GM12864 (cell line): ENCODE results near the gene HOXC11.

ENCODE experiments used
- DNase-seq: peaks from one replicate; pipeline ENCODE4 v3.0.0-alpha.2; 2011; ENCODE audit warnings: low read depth
- H3K4me3 ChIP-seq: 2 replicates; pipeline ENCODE4 v1.5.1; 2011; ENCODE audit warnings: mild to moderate bottlenecking, low read depth, low read length, control low read depth
- CTCF ChIP-seq: IDR thresholded peaks from 2 replicates; pipeline ENCODE4 v1.5.1; 2011; ENCODE audit warnings: low read depth, mild to moderate bottlenecking, moderate library complexity, low read length, control low read depth, inconsistent platforms; ENCODE audit errors: missing control alignments

The HOXC11 gene

DNA sequence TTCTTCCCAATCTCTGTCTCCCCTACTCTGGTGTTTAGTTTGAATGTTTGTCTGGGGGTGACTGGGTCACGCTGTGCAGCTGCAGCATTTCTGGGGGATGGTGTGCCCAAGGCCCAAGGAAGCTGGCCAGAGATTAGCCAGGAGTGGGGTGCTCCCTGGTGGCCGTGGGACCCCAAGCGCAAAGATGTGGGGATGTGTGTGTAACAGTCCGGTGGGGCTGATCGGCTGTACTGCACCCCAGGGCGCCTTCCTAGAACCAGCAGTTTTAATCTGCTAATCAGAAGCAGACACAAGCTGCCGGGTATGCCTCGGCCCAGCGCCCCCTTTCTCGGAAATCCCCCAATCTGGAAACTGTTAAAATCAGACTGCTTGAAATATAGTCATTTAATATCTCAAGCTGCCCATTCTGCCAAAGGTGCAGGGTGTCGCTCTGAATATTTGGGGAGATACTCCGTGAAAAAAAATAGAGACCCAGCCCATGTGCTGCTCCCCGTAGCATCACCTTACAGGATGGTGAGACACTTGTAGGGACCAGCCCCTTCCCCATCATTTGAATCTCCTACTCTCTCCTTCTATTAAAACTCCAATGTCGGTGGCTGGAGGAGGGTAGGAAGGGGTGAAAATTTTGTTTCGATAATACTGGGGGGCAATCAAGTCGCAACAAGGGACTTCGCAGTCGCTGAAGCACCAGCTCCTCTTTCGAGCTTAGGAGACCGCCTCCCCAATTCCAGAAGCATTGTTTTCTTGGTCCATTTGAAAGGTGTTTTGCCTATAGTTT, 31.3 kb downstream of the HOXC11 start:
- peak; percentile 11 for TF ChIP-seq CTCF
- H3K4me3 ChIP-seq = no peak overlapping the region
- no peak for DNase-seq

GRCh38 chr12:54004841-54005530, 32.1 kb downstream of the HOXC11 start:
- no peak for DNase-seq
- H3K4me3 ChIP-seq = no peak overlapping the region
- TF ChIP-seq CTCF = no peak

DNA sequence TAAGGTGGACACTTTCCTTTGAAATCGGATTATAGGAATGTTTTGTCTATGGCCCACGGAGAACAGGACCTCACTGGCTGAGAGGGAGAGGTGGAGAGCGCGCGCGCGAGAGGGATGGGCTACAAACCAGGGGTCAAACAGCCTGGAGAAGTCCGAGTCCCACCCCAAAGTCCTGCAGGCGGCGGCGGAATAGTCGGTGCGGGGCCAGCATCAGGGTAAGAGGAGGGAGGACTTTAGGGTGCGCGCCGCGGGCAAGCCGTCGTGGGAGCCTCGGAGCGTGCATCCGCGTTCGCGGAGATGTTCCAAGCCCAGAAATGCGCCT, 32.6 kb downstream of the HOXC11 start:
- DNase-seq = no peak
- no peak overlapping the region for H3K4me3 ChIP-seq
- TF ChIP-seq CTCF = no peak

DNA sequence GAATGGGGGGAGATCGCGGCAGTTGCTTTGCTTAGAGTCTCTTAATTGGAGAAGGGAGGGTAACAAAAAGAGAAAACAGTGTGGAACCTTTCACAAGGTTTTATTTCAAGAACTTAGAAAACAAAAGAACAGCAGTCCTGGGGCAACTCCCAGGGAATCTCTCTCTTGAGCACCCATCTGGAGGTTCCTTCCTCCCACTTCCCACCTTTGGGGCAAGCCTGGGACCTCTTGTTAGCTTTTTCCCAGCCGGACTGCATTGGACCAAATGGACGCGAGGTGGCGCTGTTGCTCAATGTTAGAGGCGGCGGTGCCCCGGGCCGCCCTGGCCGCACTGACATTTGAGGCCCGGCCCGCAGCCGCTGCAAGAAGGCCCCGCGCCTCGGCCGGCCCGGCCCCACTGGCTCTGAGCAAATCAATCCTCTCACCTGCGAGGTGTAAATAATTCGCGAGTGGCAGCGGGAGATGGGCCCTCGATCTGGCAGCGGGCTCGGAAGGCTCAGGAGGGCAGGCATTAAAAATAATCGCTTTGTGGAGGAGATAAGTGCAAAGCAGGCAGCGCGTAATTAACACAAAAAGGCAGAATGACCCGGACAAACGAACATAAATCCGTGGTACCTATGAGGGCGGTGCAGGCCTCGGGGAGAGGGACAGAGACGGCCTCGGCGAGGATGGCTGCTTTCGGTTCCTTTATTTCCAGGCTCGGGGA, 33.1 kb downstream of the HOXC11 start:
- peak; percentile 82 for TF ChIP-seq CTCF
- no peak for DNase-seq
- no peak overlapping the region for H3K4me3 ChIP-seq

DNA sequence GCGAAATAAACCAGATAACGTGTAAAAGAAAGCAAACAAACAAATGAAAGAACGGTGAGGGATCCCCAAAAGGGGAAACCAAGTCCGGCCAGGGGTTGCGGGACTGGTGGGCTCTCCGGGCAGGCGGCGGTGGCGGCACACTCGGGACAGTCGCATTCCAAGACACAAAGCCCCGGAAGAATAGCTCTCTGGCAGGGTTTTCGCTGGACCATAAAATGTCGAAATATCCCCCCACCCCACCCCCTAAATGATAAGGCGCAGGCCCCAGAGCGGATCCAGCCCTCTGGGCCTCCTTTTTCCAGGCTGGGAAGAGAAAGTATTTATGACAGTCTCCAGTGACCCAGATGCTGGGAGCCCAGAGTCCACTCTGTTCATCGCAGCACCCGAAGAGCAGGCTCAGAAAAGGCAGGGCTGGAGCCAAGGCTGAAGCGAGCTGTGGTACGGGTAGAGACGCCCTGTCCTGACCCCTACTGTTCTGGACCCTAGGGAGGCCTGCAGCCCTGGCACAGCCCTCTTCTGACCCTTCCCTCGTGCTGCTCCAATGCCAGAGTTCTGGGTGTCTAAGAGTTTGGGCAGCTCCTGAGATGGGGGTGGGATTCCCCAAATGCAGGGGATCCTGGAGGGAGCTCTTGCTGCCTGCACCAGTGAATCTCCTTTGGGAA, 33.8 kb downstream of the HOXC11 start:
- TF ChIP-seq CTCF = no peak
- H3K4me3 ChIP-seq = no peak overlapping the region
- DNase-seq = no peak

DNA sequence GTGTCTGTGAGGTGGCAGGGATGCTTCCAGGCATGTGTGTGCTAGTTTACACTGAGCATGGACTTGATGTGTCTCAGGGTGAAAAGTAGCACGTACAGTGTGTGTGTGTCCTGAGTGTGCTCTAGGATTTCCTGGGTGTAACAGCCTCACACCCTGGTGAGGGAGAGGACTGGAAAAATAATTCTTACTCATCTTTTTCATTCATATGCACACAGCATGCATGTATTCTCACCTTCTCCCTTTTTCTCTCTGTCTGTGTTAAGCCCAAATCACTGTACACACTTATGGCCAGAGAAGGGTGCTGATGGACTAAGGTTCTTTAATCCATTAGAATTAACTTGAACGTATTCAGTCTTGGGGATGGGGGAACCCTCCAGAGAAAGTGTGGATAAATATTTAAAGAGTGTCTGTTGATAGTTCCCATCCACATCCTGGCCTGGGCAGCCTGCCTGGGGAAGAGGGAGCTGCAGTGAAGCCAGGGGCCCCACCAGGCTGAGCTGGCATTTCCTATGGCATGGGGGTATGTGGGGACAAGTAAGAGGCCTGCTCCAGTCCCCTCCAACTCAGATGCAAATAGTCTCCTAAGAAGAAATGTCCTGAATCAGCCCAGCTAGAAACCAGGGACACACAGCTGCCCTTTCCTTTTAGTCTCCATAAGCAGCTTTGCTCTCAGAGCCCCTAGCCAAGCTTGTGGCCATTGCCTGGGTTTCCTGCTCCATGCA, 34.8 kb downstream of the HOXC11 start:
- TF ChIP-seq CTCF = no peak

More for the DNA sequence above, 34.8 kb downstream of the HOXC11 start:
- no peak for DNase-seq
- H3K4me3 ChIP-seq = no peak overlapping the region
